EL (cell line): ENCODE results near the gene PHB1.
"Not testable (repeated sequence)": the region's sequence is repeated elsewhere in the genome, so short reads cannot be mapped to it uniquely, and the experiment has no call there.

Source experiments
- DNase-seq: peaks from one replicate; pipeline ENCODE4 v3.0.0-alpha.2; 2016

PHB1 gene

DNA sequence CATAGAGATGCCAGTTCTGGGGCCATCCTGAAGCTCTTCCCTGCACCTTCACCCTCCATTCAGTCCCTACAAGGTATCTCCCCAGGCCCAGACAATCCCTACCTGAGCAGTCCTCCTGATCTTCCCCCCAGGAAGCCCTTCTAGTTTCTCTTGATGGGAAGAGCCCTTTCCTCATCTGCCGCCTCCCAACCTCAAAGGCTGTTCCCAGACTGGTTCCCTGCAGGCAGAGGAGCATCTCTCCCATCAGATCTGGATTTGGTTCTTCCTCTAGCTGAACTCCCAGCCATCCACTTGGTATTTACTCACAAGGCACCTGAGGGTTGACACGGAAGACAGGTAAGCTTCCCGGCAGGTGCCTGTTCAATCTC, 24.6 kb upstream of the PHB1 start:
- no peak for DNase-seq

DNA sequence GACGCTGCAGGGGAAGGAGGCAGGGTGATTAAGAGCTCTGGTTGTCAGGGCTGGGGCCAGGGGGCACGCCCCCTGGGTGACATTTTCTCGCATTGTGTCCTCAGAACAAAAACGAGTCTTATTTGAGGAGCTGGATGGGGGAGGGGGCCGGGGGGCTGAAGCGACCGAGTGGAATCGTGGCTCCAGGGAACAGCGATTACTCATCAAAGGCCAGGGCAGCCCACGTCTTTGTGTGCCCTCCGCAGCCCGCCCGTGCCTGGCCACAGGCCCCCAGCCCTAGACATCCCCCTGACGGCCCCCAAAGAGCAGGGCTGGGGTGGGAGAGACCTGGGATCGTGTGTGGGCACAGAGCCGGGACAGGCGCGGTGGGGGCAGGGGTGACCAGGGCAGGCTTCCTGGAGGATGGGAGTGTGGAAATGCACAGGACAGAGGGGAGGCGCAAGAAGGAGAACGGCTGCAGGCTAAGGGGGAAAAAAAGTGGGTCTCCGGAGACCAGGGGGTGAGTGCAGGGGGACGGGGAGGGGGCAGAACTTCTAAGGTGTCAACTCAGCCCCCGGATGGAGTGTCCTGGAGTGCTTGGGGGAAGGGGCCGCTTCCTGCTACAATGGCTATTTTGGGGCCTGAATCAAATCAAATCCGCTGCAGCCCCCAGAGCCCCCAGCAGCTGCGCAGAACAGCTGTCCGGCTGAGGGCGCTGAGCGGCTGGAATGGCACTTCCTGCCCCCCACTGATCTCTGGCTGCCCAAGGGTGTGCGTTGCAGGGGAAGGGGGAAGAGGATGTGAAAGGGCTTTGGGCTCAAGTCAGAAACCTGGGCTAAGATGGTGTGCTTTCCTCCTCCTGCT, 24.0 kb upstream of the PHB1 start:
- DNase-seq, result no peak

DNA sequence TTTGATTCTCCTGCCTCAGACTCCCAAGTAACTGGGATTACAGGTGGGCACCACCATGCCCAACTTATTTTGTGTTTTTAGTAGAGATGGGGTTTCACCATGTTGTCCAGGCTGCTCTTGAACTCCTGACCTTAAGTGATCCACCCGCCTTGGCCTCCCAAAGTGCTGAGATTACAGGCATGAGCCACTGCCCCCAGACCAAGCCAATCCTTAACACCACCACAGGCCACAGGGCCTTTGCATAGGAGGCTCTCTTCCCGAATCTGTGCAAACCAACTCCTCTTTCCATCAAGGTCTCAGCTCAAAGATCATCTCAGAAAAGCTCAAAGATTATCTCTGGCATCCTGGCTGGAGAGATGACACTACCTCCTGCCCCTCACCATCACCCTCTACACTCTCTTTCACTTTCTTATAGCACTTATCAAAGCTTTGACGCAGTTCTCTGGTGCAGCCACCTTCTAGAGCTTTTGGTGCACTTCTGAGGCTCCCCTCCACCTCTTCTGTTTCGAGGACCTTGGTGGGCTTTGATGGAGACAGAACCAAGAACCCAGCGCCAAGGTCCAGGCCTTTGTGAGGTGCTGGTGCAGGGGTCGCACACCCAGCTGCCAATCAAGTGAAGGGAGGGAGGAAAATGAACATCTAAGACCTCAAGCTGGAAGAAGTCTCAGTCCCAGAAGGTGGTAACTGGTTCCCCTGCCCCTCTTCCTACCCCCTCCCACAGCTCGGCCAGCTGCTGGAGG, 23.2 kb upstream of the PHB1 start:
- no peak for DNase-seq

DNA sequence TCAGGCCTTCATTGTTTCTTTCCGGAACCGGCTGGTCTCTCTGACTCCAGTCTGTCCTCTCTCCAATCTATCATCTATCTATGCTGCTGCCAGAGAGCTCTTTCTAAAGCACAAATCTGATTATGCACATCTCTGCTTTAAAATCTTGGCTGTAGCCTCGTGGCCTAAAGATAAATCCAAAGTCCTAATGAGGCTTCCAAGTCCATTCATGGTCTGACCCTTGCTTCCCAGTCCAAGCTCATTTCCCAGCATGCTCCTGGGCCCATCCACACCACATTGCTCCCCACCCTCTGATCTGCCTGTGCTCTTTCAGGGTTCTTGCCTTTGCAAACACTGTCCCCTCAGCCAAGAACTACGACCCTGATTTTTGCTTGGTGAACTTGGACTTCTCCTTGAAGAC, 21.5 kb upstream of the PHB1 start:
- no peak for DNase-seq

DNA sequence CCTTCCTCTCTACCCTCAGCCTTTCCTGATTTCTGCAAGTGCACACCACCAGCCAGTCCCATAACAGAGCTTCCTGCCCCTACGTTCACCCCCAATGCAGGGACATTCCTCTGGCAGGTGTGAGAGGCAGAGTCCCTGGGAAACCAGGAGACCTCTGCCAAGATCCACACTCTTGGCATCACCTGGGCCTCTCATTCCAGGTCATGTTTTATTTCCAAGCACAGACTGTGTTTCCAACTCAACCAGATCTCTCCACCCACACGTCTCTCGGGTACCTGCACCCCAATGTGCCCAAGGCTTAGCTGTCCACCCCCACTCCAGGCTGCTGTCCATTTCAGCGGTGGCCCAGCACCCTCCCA, 21.0 kb upstream of the PHB1 start:
- DNase-seq, result no peak

DNA sequence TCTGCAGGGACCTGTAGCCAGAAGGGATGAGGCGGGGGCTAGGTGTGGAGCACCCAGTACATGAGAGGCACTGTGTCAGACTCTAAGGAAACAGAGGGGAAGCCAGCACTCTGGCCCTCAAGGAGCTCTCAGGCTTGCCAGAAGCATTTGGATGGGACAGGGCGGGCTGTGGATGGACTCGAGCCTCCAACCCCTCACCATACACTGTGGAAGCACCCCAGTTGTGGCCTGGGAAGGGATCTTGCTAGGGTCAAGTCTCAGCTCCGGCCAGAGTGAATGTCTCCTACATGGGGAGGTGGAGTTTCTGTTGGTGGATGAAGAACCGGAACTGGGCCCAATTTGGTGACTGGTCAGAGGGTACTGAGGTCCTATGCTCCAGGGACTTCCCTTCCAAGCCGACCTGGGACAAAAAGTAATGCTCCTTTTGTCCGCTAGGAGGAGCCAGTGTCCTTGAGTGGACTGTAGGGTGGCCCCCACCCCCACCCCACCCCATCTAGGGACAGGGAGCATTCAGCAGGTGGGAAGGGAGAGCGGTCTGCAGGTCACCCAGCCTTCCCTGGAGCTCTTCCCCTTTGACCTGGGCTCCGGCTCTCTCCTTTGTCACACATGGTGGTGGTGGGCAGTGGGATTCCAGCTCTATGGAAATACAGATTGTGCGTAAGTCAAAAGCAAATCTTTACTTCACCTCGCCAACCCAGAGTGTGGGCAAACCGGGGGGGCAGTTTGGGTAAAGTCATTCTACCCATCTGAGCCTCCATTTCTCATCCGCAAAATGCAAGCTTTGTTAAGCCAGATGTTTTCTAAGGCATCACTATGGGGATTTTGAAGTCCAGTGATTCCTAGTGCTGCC, 20.4 kb upstream of the PHB1 start:
- peak; percentile 62 for DNase-seq

DNA sequence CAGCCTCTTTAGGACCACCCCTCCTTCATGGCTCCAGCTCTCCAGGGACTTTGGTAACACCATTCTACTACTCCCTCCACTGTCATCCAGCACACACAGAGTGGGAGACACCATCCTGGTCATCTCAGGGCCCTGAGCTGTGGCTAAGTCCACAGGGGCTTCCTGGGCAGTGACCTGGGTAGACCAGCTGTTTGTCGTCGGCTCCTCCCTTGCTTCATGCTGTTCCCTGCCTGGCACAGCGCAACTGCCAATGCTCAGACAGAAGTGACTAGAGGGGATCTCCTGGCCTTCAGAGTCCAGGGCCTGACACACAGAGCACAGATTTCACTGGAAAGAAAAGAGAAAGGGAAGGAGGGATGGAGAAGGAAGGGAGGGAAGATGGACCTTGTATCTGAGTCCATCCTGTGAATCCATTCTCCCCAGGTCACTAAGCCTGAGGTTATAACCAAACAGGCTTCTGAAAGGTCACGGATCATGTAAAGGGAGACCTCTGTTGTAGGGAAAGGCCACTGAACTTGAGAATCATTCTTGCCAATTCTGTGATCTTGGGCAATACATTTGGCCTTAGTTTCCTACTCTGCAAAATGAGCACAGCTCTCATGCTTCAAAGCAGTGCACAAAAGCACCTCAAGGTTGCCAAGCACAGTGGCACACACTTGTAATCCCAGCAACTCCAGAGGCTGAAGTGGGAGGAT, 18.5 kb upstream of the PHB1 start:
- DNase-seq, result no peak

DNA sequence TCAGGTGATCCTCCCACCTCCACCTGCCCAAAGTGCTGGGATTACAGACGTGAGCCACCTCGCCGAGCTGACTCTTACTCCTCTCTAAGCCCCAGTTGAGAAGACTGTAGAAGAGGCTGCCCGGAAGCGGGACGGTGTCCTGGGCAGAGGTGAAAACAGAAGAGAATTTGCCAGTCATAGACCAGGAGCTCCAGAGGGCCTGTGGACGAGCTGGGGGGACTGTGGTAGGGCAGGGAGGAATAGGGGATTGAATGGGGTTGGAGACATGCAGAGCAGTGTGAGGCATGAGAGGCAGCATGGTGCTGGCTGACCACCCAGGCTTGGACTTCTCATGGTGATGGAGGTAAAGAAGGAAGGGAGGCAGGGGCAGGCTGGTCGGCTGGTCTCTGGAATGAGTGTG, 17.1 kb upstream of the PHB1 start:
- DNase-seq, result no peak

DNA sequence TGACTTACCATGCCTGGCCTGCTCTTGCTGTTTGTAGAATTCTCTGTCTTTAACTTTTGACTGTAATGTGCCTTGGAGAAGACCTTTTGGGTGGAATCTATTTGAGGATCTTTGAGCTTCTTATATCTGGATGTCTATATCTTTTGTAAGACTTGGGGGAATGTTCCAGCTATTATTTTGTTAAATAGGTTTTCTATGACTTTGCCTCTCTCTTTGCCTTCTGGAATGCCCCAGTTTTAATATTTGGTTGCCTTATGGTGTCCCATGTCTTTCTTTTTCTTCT, 10.3 kb upstream of the PHB1 start:
- no peak for DNase-seq

DNA sequence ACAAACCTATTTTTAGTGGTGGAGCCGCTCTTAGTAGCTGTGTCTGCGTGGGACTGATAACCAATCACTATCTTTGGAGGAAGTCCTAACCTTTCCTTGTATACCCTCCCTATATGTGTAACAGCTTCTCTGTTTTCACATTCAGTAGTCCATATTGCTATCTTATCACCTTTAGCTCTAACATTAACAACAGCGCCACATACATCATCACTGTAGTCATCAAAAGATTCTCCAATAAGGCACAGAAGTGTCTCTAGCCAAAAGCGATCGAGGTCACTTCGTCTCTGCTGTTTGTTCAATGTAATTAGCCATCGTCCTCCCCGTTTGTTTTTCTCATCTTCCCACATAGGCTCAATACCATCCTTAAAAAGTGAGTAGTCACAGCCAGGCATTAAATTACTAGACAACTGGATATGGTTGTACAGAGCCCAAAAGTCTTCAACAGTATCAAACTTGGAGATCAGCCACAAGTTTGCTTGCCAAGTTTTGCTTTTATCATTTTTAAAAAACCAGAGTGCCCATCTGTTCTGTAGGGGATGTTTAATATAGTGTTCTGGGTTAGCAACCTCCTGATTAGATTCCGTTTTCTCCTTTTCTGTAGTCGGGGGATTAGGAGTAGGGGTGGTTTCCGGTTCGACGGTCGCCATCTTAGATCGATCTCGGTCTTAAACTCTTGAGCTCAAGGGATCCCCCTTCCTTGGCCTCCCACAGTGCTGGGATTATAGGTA, 9.8 kb upstream of the PHB1 start:
- not testable (repeated sequence) for DNase-seq

DNA sequence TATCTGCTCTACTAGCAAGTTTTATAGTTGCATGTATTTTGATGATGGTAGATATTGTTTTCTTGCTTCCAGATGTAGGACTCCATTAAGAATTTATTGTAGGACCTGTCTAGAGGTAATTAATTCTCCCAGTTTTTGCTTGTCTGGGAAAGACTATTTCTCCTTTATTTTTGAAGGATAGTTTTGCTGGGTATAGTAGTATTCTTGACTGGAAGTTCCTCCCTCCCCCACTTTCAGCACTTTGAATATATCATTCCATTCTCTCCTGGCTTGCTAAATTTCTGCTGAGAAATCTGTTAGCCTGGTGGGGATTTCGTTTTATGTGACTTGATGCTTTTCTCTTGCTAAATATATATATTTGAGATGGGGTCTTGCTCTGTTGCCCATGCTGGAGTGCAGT, 8.0 kb upstream of the PHB1 start:
- no peak for DNase-seq

DNA sequence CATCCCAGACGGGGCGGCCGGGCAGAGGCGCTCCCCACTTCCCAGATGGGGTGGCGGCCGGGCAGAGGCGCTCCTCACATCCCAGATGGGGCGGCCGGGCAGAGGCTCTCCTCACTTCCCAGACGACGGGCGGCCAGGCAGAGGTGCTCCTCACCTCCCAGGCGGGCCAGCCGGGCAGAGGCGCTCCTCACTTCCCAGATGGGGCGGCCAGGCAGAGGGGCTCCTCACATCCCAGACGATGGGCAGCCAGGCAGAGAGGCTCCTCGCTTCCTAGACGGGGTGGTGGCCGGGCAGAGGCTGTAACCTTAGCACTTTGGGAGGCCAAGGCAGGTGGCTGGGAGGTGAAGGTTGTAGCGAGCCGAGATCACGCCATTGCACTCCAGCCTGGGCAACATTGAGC, 5.1 kb upstream of the PHB1 start:
- DNase-seq, result not testable (repeated sequence)

DNA sequence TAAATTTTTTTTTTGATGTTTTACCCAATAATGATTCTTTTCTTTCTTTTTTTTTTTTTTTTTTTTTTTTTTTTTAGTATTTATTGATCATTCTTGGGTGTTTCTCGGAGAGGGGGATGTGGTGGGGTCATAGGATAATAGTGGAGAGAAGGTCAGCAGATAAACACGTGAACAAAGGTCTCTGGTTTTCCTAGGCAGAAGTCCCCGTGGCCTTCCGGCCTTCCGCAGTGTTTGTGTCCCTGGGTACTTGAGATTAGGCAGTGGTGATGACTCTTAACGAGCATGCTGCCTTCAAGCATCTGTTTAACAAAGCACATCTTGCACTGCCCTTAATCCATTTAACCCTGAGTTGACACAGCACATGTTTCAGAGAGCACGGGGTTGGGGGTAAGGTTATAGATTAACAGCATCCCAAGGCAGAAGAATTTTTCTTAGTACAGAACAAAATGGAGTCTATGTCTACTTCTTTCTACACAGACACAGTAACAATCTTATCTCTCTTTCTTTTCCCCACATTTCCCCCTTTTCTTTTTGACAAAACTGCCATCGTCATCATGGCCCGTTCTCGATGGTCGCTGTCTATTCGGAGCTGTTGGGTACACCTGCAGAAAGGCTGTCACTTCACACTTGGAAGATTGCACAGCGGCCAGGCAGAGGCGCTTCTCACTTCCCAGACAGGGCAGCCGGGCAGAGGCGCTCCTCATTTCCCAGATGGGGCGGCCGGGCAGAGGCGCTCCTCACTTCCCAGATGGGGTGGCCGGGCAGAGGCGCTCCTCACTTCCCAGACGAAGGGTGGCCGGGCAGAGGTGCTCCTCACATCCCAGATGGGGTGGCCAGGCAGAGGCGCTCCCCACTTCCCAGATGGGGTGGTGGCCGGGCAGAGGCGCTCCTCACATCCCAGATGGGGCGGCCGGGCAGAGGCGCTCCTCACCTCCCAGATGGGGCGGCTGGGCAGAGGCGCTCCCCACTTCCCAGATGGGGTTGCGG, 4.4 kb upstream of the PHB1 start:
- not testable (repeated sequence) for DNase-seq

DNA sequence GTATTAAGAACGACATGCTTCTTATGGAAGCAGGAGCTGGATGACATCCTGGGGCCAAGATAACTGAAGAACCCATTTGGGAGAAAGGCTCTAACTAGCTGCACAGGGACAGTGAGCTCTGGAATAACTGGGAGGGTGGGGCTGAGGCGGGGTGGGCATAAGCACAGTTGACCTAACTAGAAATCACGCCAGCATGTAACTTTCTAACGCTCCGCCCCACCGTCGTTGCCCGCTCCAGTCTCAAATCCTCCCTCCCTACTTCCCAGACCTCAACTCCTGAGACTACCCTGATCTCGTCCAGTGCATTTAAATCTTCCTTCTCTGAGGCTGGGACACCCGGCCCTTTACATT, 436 bp downstream of the PHB1 start:
- DNase-seq, result no peak

DNA sequence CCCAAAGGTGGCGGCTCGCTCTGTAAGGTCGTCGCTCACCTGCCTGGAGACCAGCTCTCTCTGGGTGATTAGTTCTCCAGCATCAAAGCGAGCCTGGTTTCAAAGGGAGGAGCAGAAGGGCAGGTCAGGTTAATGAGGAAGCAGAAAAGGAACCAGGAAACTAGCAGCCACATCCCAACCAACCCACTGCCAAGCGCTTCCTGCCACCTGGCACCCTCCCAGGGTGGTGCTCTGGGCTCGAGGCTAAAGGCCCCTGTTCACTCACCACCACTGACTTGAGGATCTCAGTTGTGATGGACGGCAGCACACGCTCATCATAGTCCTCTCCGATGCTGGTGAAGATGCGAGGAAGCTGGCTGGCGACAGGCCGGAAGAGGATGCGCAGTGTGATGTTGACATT, 5.6 kb downstream of the PHB1 start:
- DNase-seq, result no peak

DNA sequence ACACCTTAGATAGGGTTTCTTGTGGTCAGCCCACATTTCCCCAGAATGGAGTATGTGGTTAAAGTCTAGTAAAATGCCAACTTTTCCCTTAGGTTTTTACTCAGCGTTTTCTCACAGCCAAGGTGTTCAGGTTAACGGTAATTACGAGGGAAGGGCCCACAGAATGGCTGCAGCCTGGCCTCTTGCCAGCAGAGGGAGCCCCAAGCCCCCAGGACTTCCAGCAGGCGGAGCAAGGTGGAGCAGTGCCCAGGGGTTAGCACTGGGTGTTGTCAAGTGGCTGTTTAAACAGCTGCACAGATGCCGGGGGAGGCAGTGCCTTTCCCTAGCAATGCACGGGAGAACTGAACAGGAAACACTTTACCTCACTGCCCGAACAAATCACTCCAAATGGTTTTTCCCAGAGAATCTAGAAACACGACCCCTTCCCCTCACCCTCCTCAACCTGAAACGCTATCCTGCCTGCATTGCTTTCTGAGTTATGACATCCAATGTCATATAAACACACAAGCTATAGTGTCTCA, 6.6 kb downstream of the PHB1 start:
- peak; percentile 56 for DNase-seq

DNA sequence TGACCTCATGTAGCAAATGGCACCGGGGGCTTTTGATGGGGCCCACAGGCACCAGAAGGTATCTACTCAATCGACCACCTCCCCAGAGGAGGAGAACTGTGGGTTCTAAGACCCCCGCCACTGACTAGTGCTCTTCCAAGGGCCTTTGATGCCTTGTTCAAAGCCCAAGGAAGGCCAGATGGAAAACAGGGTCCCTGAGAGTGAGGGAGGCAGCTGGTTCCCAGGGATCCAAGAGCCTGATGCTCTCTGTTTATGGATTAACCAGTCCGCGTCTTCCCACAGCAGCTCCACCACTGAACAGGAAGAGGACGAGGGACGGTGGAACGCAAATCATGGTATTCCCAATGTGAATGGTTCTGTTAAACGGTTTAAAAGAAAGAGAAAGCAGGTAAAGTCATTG, 7.6 kb downstream of the PHB1 start:
- no peak for DNase-seq

DNA sequence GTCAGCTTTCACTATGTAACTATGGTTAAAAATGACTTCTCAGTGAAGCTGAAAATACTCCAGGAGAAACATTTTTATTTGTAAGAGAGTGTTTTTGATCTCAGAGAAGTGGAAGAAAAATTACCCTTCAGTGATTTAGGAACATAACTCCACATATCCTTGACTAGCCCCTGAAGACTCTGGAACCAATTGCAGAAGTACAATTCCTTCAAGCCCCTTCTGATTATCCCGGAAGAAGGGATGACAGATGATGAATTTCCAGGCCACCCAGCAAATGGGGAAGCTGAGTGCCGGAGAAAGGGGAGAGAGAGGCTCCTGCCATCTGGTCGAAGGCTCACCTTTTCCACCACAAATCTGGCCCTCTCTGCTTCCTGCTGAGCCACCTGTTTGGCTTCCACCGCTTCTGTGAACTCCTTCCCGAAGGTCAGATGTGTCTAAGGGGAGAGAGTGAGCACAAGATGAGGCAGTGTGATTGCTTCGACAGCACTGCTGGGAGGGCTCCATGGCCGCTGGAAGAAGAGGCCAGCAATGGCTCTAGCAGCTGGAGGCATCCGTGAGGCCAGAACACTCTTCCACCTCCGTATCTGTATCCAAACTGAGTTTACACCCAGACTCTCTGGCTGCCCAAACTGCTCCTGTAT, 8.1 kb downstream of the PHB1 start:
- DNase-seq, result no peak

DNA sequence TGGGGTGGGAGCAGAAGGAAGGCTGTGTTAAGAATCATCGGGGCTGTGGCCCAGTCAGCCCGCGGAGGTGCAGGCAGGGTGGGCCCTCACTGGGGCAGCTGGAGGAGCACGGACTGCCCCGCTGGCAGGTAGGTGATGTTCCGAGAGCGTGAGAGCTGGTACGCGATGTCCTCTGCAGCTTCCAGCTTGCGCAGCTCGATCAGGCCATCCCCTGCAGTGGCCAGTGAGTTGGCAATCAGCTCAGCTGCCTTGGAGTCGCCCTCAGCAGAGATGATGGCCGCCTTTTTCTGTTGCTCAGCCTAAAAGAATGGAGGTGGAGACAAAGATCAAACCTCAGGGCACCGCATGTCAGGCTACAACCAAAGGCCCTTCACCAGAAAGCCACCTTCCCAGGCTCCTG, 9.8 kb downstream of the PHB1 start:
- peak; percentile 24 for DNase-seq

DNA sequence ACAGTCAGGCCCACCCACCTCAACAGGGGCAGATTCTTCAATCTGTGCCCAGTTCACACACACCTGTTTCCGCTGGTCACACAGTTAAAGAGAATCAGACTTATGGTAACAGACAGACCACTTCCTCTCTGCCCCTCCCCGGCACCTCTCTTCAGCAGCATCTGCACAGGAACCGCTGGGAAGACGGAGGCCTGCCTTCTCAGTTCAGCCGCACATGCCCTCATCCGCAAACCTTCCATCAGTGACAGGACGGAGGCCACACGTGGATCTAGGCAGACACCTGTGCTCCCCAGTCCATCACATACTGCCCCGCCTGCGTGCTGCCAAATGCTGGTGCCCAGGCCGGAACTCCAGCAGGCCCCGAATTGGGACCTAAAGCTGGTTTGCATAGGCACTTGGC, 10.3 kb downstream of the PHB1 start:
- DNase-seq, result no peak
